NOMO-1 (cell line): ENCODE results near the gene KIF17.
"Not testable (repeated sequence)": the region's sequence is repeated elsewhere in the genome, so short reads cannot be mapped to it uniquely, and the experiment has no call there.

Source experiments
- DNase-seq, 2 experiments: peaks; one replicate each; lab custom pipeline; 2025; ENCODE audit not compliant: unreplicated experiment in 2 of 2; lab: John Stamatoyannopoulos, UW

Gene KIF17

DNA sequence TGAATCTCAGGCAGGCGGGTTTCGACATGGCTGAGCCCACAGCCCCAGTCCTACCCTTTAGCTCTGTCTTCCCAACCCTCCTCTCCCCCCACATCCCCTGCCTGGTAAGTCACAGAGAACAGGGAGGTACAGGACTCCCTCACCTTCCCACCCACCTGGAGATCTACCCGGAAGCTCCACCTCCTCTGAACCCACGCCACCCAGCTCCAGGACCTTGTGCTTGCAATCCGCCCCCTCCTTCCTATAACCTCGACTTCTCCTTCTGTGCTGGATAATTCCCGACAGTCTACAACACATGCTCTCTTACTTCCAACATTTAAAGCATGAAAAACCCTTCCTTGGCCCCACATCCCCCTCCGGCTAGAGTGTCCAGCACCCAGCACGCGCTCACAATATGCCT, 22.3 kb downstream of the KIF17 start:
- DNase-seq, result no peak

DNA sequence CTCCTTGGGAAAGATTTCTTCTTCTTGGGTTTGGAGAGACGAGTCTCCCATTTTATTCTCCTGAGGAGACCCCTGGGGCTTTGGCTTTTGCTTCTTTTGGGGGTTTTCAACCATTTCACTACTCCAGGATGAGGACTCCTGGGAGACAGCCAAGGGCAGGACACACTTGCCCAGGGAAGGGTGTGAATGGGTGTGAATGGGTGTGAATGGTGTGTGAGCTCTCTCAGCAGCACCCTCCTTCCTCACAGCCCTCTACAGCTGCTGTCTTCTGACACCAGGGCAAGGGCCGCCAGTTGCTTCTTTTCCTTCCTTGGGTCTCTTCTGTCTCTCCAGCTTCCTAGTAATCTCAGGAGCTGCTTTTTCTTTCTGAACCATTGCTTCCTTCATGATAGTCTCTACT, 24.2 kb downstream of the KIF17 start:
- DNase-seq, result no peak

DNA sequence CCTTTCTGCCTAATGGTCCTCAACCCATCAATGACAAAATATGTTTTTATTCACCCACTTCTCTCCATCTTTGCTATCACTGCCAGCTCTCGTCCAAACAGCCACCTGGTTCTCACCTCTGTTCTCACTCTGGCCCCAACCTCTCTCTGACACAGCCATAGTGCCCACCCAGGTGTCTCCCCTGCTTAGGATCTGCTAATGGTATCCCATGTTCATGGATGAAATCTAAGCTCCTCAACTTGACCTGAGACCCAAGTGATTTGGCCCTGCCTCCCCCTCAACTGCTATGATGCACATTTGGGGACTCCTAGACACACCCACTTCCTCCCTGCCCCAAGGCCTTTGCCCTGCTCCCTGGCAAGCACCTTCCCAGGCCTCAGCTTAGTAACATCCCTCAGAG, 25.9 kb downstream of the KIF17 start:
- no peak for DNase-seq

DNA sequence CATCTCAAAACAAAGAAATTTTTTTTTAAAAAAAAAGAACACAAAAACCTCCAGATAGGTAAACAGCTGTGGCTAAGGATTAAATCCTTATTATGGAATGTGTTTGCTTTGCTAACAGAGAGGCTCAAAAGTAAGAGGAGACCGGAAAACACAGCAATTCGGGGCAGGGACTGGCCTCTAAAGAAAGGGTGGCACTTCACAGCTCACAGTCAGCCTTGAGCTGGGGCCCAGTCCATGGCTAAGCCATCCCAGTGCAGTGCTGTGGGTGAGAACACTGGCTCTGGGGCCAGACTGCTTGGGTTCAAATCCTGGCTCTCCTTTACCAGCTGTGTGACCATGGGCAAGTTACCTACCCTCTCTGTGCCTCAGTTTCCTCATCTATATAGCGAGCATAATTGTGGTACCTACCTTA, 28.2 kb downstream of the KIF17 start:
- no peak for DNase-seq

DNA sequence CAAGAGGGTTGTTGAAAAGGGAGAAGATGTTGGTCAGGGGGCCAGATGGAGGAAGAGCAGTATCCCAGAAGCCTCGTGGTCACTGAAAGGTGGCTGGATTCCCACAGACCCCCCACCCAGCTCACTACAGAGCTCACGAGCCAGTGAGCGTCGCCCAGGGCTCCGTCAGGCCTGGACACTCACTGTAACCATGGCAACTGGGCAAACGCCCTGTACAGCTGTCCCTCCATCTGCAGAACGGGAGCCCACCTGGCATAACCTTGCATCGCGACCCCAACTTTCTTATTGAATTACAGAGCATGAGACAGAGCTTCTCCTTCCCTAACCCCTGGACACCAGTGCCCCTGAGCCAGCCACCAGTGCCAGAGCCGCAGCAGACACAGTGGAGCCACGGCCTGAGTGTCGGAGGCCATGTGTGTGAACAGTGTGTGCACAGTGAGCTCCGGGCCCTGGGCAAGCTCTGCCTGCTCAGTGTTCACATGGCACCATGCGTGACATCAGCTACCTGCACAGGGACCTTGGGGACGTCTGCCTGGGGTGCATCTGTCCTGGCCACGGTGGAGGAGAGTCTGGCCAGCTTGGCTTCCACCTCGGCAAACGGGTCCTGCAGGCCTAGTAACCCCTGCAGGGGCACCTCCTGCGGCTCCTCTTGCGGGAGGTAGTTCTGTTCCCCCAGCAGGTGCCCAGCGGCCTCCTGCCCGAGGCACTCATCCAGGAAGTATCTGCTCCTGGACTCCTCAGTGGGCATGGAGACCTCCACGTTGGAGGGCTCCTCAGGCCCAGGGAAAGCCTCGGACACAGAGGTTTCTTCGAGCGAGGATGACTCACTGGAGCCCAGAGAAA, 30.7 kb downstream of the KIF17 start:
- no peak for DNase-seq

DNA sequence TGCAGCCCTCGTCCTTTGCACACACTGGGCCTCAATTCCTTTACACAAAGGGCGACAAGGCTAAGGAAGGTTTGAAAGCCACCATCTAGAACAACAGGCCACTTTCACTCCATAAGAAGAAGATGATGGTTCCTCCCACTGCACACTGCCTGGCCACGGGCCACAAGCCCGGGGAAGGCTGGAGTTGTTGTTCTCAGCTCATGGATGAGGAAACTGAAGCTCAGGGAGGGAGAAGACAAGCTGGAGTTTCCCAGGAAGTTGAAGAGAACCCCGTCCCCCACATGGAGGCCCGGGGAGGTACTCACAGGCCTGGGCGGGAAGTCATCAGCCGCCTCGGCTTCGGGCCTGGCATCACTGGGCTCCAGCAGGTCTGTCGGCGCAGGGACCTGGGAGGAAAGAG, 32.1 kb downstream of the KIF17 start:
- no peak for DNase-seq

DNA sequence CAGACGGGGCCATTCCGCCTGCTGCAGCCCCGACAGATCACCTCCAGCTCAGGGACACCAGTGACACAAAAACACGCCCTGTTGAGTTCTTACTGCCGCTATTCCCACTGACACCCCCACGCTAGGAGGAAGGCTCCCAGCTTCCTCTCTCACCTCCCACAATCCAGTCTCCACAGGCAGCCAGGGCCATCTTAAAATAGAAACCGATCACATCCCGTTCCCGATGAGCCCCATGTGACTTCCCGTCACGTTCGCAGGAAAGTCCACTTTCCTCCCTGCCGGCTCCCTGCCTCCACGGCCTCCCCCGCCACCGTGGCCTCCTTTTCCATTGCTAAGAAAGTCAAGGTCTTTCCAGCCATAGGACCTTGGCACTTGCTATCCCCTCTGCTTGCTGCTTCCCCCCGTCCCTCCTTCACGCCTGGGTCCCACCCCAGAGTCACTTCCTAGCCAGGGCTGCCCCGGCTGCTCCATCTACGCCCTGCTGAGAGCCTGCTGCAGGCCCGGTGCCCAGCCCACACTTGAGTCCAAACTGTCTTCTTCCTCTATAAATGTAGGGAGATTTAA, 32.6 kb downstream of the KIF17 start:
- no peak for DNase-seq

DNA sequence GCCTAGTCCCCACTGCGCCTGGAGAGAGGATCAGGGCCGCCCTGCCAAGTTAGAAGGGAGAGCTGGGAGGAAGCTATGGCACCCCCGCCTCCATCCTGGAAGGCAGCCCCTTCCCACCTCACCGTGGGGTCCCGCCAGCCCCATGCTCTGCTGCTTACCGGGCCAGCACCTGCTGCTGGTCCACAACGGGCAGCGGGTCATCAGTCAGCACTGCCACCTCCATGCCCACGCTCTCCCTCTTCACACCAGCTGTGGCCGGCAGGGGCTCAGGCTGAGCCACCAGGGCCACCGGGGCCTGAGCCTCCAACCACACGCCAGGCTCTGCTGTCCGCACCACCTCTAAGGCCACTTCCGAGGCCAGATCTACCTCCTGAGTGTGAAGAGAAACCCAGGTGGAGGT, 33.2 kb downstream of the KIF17 start:
- no peak for DNase-seq

DNA sequence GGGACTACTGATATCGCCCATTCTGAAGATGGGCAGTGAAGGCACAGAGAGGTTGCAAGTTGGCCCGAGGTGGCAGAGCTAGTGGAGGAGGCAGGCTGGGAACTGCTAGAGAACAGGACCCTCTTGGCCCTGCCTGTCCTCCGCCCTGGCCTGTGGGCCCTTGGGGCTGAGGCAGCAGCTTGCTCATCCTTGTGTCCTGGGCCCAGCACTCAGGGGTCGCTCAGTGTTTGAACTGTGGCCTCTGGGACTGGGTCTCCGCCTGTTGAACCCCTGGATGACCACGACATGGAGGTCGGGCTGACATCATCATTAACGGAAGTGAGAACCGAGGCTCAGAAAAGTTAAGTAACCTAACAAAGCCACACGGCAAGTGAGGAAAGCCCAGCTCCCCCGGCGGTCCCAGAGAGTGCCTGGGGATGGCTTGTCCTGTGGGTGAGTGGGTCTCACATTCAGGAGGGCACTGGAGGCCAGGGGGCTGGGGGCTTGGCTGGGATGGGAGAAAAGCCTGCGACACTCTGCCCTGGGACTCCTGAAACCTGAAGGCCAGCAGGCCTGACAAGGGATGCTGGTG, 33.7 kb downstream of the KIF17 start:
- no peak for DNase-seq

DNA sequence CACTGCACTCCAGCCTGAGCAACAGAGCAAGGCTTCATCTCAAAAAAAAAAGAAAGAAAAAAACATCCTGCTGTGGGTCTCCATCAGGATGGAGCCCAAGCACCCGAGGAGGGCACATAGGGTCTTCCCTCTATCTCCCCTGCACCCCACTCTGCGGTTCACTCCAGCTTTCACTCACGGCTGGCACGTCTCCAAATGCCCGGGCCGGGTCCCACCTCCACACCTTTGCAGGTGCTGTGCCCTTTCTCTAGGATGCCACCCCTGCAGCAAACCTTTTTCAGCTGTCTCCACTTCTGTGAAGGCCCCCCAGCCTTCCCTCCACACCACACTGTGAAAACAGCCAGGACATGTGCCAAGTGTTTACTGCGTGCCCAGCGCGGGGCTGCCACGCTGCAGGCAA, 34.2 kb downstream of the KIF17 start:
- no peak for DNase-seq

DNA sequence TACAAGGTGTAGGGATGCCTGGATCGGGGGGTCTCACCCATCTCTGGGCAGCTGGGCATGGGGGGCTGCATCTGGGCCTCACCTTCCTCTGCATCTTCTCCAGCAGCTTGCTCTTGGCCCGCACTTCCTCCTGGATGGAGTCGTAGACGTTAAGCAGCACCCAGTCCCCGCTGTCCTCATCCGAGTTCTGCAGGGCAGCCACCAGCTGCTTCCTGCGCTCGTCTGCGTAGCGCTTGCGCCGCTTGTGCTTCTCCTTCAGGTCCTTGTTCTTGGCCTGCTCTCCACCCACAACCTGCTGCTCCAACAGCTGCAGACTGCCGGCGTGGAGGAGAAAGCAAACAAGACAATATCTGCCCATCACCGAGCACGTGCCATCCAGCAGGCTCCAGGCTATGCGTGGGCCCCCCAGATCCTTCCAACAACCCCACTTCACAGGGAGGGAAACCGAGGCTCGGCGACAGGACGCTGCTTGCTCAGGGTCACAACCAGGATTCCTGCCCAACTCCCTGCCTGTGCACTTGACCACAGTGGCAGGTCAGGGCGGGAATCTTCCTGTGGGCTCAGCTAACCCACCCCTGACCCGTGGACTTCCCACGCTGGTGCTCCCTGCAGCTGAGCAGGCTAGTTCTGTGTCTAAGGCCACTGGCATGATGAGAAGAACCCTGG, 35.1 kb downstream of the KIF17 start:
- DNase-seq, result peak; percentile 66 to 70

DNA sequence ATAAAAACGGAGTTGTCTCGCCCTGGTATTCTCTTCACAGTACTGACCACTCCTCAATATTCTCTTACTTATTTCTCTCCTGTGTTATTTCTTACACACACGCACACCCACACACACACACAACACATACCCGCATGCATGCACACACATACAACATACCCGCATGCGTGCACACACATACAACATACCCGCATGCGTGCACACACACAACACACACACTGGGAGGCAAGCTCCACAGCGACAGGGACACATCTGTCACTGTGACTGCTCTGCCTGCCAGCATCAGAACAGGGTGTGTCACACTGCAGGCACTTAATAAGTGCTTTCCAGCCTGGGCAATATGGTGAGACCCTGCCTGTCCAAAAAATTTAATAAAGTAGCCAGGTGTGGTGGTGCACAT, 35.8 kb downstream of the KIF17 start:
- DNase-seq, result no peak

DNA sequence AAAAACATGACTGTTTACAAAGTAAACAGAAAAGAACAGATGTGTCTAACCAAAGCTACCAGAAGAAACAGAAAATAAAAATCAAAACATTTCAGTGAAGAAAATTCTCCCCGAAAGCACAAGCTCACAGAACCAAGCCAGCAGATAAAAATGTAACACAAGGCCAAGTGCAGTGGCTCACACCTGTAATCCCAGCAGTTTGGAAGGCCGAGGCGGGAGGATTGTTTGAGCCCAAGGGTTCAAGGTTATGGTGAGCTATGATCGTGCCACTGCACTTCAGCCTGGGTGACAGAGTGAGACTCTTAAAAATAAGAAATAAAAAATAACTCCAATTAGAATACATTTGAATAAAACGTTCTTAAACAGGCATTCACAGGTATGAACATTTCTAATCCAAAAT, 37.5 kb downstream of the KIF17 start:
- DNase-seq, result no peak

DNA sequence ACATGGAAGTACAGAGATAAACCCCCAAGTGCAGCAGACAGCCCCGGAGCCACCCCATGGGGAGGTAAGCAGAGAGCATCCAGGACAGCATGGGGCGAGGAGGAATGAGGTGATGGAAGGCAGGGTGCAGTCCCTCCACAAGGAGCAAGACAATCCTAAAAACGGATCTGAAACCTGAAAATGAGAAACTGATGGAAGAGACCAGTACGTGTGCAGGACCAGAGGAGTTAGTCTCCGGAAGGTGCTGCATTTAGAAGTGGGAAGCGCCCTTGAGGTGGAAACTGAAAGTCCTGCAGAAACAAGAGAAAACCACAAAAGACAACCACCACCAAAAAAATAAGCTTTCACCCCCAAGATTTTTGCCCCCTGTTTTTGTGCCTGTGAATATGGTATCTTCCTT, 39.2 kb downstream of the KIF17 start:
- DNase-seq, result peak; percentile 85 to 93

DNA sequence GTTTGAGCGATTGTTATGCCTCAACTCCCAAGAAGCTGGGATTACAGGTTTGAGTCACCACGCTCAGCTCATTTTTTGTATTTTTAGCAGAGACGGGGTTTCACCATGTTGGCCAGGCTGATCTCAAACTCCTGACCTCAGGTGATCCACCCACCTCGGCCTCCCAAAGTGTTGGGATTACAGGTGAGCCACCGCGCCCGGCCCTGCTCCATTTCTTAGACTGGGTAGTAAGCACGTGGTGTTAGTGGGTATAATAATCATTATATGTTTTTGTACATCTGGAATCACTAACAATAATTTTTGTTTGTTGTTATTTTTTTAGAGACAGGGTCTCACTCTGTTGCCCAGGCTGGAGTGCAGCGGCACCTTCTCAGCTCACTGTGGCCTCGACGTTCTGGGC, 44.2 kb downstream of the KIF17 start:
- DNase-seq, result not testable (repeated sequence)

DNA sequence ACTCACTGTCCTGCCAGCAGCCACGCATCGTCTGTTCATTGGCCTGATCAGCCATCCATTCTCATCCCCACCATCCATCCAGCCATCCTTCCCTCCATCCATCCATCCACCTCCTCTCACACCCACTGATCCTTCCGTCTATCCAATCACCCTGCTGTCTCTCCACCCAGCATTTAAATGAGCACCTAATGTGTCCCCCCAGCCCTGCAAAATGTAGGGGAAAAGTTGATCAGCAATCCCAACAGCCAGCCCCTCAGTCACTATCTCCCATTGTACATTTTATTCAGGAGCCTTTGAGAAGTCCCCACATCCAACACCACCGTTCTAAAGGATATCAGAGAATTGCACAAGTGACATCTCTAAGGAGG, 45.6 kb downstream of the KIF17 start:
- DNase-seq, result no peak

DNA sequence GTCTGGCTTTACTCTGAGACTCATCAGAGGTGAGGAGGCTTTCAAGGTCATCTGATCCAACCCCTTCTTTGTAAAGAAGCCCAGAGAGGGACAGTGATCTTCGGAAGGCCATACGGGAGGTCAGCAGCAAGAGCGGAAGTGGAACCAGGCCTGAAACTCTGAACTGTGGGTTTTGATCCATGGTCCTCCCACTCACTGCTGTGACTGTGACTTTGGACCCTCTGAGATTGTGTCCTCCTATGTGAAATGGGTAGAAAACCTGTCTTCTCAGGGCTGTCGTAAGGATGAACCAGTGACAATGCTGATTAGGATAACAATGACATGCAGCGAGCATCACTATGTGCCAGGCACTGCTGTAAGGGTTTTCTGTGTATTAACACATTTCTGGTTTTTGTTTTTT, 46.9 kb downstream of the KIF17 start:
- no peak for DNase-seq

DNA sequence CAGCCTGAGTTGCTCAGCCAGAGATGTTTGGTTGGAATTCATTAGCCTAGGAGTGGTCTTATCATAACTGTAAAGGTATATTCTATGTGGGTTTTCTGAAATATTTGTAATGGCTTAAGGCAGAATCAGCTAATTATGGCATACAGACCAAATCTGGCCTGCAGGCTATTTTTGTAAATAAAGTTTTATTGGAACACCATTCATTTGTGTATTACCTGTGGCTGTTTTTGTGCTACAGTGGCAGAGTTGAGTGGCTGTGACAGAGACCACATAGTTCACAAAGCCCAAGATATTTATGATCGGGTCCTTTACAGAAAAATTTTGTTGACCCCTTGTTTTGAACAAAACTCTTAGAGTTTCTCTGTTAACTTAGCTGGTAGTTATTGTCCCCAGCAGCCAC, 49.2 kb downstream of the KIF17 start:
- DNase-seq, result no peak

DNA sequence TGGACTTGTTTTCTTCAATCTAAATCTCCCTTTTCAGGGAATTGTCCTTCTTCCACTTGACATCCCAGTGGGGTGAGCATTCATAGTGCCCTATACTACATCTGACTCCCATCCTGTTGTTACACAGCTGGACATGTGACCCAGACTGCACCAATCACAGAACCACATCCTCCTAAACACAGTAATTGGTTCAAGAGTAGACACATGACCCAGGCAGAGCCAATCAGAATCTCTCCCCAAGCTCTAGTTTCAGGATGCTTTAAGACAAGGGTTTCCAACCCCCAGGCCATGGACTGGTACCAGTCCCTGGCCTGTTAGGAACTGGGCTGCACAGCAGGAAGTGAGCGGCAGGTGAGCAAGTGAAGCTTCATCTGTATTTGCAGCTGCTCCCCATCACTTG, 51.0 kb downstream of the KIF17 start:
- DNase-seq, result no peak

DNA sequence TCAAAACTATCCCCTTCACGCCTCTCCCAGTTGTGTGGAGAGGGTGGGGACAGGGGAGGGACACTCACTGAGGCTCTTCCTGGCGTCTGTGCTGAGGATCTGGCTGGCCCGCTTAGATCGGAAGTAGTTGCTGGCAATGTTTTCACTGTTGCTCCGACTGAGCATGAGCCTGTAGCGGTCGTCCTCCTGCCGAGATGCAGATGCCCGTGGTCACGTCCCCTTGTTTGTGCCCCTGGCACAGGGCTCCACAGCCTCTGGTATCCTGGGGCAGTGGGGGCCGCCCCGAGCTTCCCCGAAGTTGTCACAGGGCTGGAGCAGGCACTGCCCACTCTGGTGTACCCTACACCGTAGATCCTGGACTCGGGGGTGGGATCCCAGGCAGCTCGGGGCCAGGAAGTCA, 51.7 kb downstream of the KIF17 start:
- no peak for DNase-seq

DNA sequence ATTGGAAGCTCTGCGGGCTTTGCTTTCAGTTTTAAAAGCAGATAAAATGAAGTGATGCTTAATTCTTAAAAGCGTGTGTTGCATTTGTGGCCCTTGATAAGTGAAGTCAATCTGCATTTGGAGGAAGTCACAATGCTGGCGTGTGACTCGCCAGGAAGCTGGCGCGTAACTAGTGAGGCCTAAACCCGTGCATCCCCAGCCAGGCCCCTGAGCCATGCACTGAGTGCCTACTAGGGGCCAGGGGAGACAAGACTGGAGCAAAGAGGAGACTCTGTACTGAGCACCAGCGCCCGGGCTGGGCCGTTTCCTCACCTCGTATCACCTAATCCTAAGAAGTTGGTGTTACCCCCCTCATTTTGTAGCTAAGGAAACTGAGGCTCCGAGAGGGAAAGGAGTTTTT, 52.1 kb downstream of the KIF17 start:
- DNase-seq, result peak in 1 of 2 experiments; percentile 14
